CD4-positive, CD25-positive, alpha-beta regulatory T cell (primary cell): Measurements from ENCODE around the gene SLC25A38. TPM values are rescaled to one million over a fixed set of nuclear protein-coding genes. Genes with fewer than 3 reads are reported as not detected.
A peak's percentile ranks its signal among the peaks of the same experiment; 100 is the strongest.
"Not testable (repeated sequence)": the region's sequence is repeated elsewhere in the genome, so short reads cannot be mapped to it uniquely, and the experiment has no call there.

Source experiments
- ATAC-seq, 2 donors: fragments of 150-1000 bp; cut with Tn5 transposase; one replicate each; pipeline ENCODE4 v1.10.0; 2021; ENCODE audit warnings: low read depth in 2 of 2, moderate number of reproducible peaks in 2 of 2, moderate library complexity in 1 of 2
- DNase-seq, 3 donors: peaks; one replicate each; pipeline versions ENCODE4 v3.0.0 to v3.0.0-alpha.2; 2012 to 2022; ENCODE audit warnings: mixed read lengths in 1 of 3
- H3K27ac ChIP-seq: one replicate; pipeline ENCODE4 v1.7.0; 2013; ENCODE audit warnings: mild to moderate bottlenecking, low read length; ENCODE audit not compliant: insufficient read depth, poor library complexity, severe bottlenecking
- H3K27me3 ChIP-seq: one replicate; pipeline ENCODE4 v1.7.0; 2013; ENCODE audit warnings: low read length; ENCODE audit not compliant: control insufficient read depth, insufficient read depth
- H3K36me3 ChIP-seq: one replicate; pipeline ENCODE4 v1.7.0; 2013; ENCODE audit warnings: mild to moderate bottlenecking, low read length, moderate library complexity; ENCODE audit not compliant: control insufficient read depth, insufficient read depth
- H3K4me1 ChIP-seq: 2 replicates; pipeline ENCODE4 v1.7.0; 2013; ENCODE audit warnings: mild to moderate bottlenecking, low read length; ENCODE audit not compliant: insufficient read depth, control insufficient read depth, poor library complexity, severe bottlenecking
- H3K4me3 ChIP-seq: one replicate; pipeline ENCODE4 v1.7.0; 2013; ENCODE audit warnings: low read depth, mild to moderate bottlenecking, low read length, moderate library complexity
- H3K9me3 ChIP-seq, 2 experiments: 1 replicate in 1 of 2; 2 replicates in 1 of 2; pipeline ENCODE4 v1.7.0; 2013; ENCODE audit warnings: low read length in 2 of 2, mild to moderate bottlenecking in 1 of 2, moderate library complexity in 1 of 2; ENCODE audit not compliant: control insufficient read depth in 2 of 2
- H3K27ac Mint-ChIP-seq, 3 donors: one replicate each; pipeline ENCODE4 v1.8.0; 2020 to 2022; ENCODE audit warnings: mild to moderate bottlenecking in 3 of 3, mixed read lengths in 3 of 3, moderate library complexity in 2 of 3
- H3K27me3 Mint-ChIP-seq: one replicate; pipeline ENCODE4 v1.8.0; 2022; ENCODE audit warnings: mild to moderate bottlenecking, mixed read lengths
- H3K36me3 Mint-ChIP-seq: one replicate; pipeline ENCODE4 v1.8.0; 2020; ENCODE audit warnings: mixed read lengths
- H3K4me1 Mint-ChIP-seq, 4 donors: one replicate each; pipeline ENCODE4 v1.8.0; 2020 to 2022; ENCODE audit warnings: mixed read lengths in 4 of 4, mild to moderate bottlenecking in 1 of 4
- H3K4me3 Mint-ChIP-seq, 4 donors: one replicate each; pipeline ENCODE4 v1.8.0; 2020 to 2022; ENCODE audit warnings: mild to moderate bottlenecking in 4 of 4, mixed read lengths in 4 of 4, moderate library complexity in 3 of 4
- H3K9me3 Mint-ChIP-seq, 7 donors: one replicate each; pipeline ENCODE4 v1.8.0; 2020 to 2022; ENCODE audit warnings: mixed read lengths in 7 of 7, mild to moderate bottlenecking in 3 of 7, moderate library complexity in 2 of 7
- polyA plus RNA-seq, 4 donors: library from polyadenylated mRNA; unstranded; fragments of 300-500 nt; fragmentation: Illumina TruSeq; gene quantifications; one replicate each; pipeline ENCODE4 v1.2.3, GENCODE V29; 2021
- total RNA-seq: library from RNA; stranded (reverse); gene quantifications from one replicate; pipeline ENCODE4 v1.2.3, GENCODE V29; 2022

SLC25A38 gene
- total and polyA plus RNA-seq, 5 donors from 2014 or later: 52.2 to 70.1 (median 65.0) TPM

DNA sequence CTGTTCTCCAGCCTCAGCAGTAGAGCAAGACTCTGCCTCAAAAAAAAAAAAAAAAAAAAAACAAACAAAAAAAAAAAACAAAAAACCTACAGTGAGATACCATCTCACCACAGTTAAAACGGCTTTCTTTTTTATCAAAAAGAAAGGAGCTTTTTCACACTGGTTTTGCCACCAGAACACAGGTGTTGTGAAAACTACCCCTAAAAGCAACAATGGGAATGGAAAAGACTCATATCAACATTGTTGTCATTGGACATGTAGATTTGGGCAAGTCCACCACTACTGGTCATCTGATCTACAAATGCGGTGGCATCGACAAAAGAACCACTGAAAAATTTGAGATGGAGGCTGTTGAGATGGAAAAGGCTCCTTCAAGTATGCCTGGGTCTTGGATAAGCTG lies 24.8 kb upstream of the SLC25A38 start:
- H3K4me1 ChIP-seq: peaks cover 42% of the 10 kb centered on the region
- ATAC-seq (no peak), DNase-seq (peak in 2 of 3 donors; percentile 26 to 38)
- Mint-ChIP-seq H3K27ac (peak overlapping the region in 2 of 3 donors; percentile 26 to 53), H3K4me1 (peaks cover 27 to 60% (median 46%) of the 10 kb centered on the region in 4 donors), H3K27me3 (no peaks in the 10 kb centered on the region), H3K36me3 (no peaks in the 10 kb centered on the region), H3K9me3 (no peaks in the 10 kb centered on the region), H3K4me3 (peak overlapping the region in 2 of 4 donors; percentile 8 to 73)
- H3K36me3 ChIP-seq: no peaks in the 10 kb centered on the region
- H3K4me3 ChIP-seq: peak overlapping the region; percentile 33
- H3K27me3 ChIP-seq: no peaks in the 10 kb centered on the region
- no peaks in the 10 kb centered on the region for H3K9me3 ChIP-seq
- peak overlapping the region; percentile 33 for H3K27ac ChIP-seq

DNA sequence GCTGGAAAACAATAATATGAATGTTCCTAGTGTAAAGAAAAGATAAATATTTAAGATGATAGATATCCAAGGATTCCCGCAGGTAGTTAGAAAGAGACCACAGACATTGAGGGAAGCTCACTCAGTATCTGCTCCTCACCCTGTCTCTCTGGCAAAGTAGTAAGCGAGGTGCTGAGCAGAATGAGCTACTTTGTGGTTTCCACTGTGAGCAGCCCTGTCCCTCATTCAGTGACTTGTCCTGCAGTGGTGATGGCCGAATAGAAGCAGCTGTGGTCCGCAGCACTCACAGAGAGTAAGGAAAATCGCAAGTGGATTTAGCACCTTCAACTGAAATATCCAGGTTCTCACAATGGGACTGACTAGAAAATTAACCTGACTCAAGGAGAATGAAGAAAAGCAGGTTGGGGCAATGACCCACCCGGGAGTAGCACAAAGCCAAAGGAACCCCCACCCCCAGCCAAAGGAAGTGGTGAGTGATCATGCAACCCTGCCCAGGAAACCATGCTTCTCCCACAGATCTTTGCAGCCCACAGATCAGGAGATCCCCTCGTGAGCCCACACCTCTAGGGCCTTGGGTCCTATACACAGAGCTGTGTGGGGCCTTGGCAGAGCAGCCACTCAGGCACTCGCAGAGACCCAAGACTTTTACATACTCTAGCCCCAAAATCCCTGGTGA lies 21.8 kb upstream of the SLC25A38 start:
- Mint-ChIP-seq H3K36me3 (no peaks in the 10 kb centered on the region), H3K4me1 (peaks cover 39 to 75% (median 57%) of the 10 kb centered on the region in 4 donors), H3K9me3 (peaks cover 0 to 6% (median 0%) of the 10 kb centered on the region in 7 donors), H3K27me3 (no peaks in the 10 kb centered on the region), H3K4me3 (peak overlapping the region; percentile 1 to 81 (median 52)), H3K27ac (peak overlapping the region; percentile 53 to 96 (median 83))
- Histone ChIP-seq H3K4me1 (peaks cover 42% of the 10 kb centered on the region), H3K27me3 (no peaks in the 10 kb centered on the region), H3K36me3 (no peaks in the 10 kb centered on the region), H3K4me3 (peak overlapping the region; percentile 64), H3K9me3 (no peaks in the 10 kb centered on the region), H3K27ac (peak overlapping the region; percentile 66)
- ATAC-seq (peak; percentile 74 to 75), DNase-seq (peak; percentile 25 to 71 (median 48))

DNA sequence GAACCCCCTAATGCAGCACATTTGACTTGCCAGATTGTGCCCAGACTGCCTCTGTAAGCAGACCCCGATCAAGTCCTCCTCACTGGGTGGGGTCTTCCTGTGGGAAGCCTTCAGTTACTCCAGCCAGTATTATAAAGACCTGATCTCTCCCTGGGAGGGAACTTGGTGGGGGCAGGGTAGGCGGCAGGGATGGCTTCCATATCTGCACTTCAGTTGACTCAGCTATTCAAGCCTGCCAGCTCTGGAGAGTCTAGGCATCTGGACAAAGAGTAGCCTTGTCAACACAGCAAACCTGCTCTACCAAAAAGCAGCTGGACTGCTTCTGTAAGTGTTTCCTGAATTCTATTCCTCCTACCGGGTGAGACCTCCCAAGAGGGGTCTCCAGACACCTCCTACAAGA lies 21.0 kb upstream of the SLC25A38 start:
- H3K36me3 ChIP-seq: no peaks in the 10 kb centered on the region
- Mint-ChIP-seq H3K4me3 (peak overlapping the region in 2 of 4 donors; percentile 27 to 73), H3K27me3 (no peaks in the 10 kb centered on the region), H3K36me3 (no peaks in the 10 kb centered on the region), H3K9me3 (peaks cover 0 to 6% (median 0%) of the 10 kb centered on the region in 7 donors), H3K4me1 (peaks cover 36 to 72% (median 55%) of the 10 kb centered on the region in 4 donors), H3K27ac (peak overlapping the region; percentile 53 to 83 (median 57))
- no peak for DNase-seq
- peak overlapping the region; percentile 64 for H3K4me3 ChIP-seq
- peaks cover 42% of the 10 kb centered on the region for H3K4me1 ChIP-seq
- no peaks in the 10 kb centered on the region for H3K27me3 ChIP-seq
- H3K9me3 ChIP-seq: no peaks in the 10 kb centered on the region
- H3K27ac ChIP-seq: peak overlapping the region; percentile 66
- no peak for ATAC-seq

DNA sequence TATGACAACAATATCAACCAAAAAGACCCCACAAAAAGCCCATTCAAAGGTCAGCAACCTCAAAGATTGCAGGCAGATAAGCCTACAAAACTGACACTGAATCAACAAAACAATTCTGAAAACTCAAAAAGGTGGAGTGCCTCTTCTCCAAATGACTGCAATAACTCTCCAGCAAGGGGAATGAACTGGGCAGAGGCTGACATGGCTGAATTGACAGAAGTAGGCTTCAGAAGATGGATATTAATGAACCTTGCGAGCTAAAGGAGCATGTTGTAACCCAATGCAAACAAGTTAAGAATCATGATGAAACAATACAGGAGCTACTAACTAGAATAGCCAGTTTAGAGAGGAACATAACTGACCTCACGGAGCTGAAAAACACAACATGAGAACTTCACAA lies 20.4 kb upstream of the SLC25A38 start:
- no peaks in the 10 kb centered on the region for H3K36me3 ChIP-seq
- H3K4me3 Mint-ChIP-seq: peak overlapping the region in 2 of 4 donors; percentile 27 to 73
- H3K27ac ChIP-seq: no peak overlapping the region
- H3K9me3 Mint-ChIP-seq: peaks cover 0 to 6% (median 0%) of the 10 kb centered on the region in 7 donors
- H3K4me1 ChIP-seq: peaks cover 38% of the 10 kb centered on the region
- no peaks in the 10 kb centered on the region for H3K27me3 Mint-ChIP-seq
- no peak for DNase-seq
- H3K4me3 ChIP-seq: no peak overlapping the region
- no peaks in the 10 kb centered on the region for H3K9me3 ChIP-seq
- no peaks in the 10 kb centered on the region for H3K27me3 ChIP-seq
- no peak for ATAC-seq
- H3K4me1 Mint-ChIP-seq: peaks cover 30 to 66% (median 48%) of the 10 kb centered on the region in 4 donors
- no peaks in the 10 kb centered on the region for H3K36me3 Mint-ChIP-seq
- peak overlapping the region; percentile 15 to 83 (median 28) for H3K27ac Mint-ChIP-seq

DNA sequence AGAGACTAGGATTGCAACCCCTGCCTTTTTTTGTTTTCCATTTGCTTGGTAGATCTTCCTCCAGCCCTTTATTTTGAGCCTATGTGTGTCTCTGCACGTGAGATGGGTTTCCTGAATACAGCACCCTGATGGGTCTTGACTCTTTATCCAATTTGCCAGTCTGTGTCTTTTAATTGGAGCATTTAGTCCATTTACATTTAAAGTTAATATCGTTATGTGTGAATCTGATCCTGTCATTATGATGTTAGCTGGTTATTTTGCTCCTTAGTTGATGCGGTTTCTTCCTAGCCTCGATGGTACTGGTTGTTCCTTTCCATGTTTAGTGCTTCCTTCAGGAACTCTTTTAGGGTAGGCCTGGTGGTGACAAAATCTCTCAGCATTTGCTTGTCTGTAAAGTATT lies 12.7 kb upstream of the SLC25A38 start:
- not testable (repeated sequence) for H3K36me3 Mint-ChIP-seq, H3K27ac ChIP-seq, H3K36me3 ChIP-seq, H3K4me1 ChIP-seq, H3K4me3 Mint-ChIP-seq, H3K27me3 Mint-ChIP-seq, H3K27me3 ChIP-seq, H3K9me3 ChIP-seq, H3K9me3 Mint-ChIP-seq, ATAC-seq, H3K27ac Mint-ChIP-seq, DNase-seq, H3K4me3 ChIP-seq, H3K4me1 Mint-ChIP-seq

DNA sequence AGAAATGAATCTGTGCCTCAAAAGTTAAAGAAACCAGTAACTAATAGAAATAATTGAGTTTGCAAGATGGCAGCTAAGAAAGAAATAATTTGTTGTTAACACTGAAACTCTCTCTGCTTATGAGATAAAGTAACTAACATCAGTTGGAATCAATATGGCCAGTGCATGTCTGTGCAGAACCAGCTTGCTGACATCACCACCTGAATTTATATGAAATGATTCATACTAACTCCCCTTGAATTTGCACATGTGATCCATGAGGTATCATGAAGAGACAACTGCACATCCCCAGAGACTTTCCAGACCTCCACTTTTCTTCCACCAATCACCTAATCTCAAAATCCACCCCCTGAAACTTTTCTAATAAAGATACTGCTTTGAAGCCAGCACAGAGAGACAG lies 10.3 kb upstream of the SLC25A38 start:
- Histone ChIP-seq H3K4me1 (peaks cover under 1% of the 10 kb centered on the region), H3K9me3 (no peaks in the 10 kb centered on the region), H3K27ac (no peak overlapping the region), H3K36me3 (no peaks in the 10 kb centered on the region), H3K4me3 (no peak overlapping the region), H3K27me3 (no peaks in the 10 kb centered on the region)
- no peak overlapping the region for H3K4me3 Mint-ChIP-seq
- no peak overlapping the region for H3K27ac Mint-ChIP-seq
- DNase-seq (no peak), ATAC-seq (no peak)
- no peaks in the 10 kb centered on the region for H3K36me3 Mint-ChIP-seq
- H3K9me3 Mint-ChIP-seq: peaks cover 0 to 6% (median 0%) of the 10 kb centered on the region in 7 donors
- peaks cover 0 to 7% (median 3%) of the 10 kb centered on the region in 4 donors for H3K4me1 Mint-ChIP-seq
- H3K27me3 Mint-ChIP-seq: no peaks in the 10 kb centered on the region

DNA sequence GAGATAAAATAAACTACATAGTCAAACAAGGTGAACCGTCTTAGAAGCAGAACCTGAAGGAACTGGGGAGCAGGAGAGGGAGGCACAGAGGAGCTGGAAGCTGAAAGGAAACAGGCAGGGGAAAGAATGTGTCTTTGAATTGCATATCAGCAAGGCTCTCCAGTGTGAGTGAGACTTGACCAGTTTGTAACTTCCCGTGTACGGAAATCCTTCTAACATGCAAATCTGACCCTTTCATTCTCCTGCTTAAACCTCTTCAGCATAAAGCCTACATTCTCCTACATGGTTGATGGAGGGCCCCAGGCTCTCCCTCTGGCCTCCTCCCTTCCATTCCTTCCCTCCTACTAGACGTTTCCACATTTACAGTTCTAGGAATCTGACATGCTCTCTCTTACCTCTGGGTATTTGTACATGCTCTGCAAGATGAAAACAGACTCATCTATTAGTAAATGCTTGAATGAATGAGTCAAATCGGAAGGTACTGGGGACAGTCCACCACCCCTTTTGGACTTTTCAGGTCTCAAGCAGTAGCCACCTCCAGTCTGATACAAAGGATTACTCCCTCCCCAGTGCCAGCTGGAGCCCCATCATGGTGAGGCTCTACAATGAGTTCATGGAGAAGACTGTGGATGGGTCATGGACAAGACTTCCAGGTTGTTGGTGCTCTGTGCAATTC lies 6.1 kb upstream of the SLC25A38 start:
- peaks cover 4 to 14% (median 8%) of the 10 kb centered on the region in 4 donors for H3K4me1 Mint-ChIP-seq
- H3K36me3 ChIP-seq: no peaks in the 10 kb centered on the region
- peaks cover 5% of the 10 kb centered on the region for H3K36me3 Mint-ChIP-seq
- no peak for DNase-seq
- H3K4me1 ChIP-seq: peaks cover 4% of the 10 kb centered on the region
- no peak overlapping the region for H3K4me3 ChIP-seq
- H3K9me3 ChIP-seq: no peaks in the 10 kb centered on the region
- H3K27ac ChIP-seq: no peak overlapping the region
- H3K27ac Mint-ChIP-seq: peak overlapping the region in 1 of 3 donors; percentile 43
- no peak overlapping the region for H3K4me3 Mint-ChIP-seq
- no peak for ATAC-seq
- H3K9me3 Mint-ChIP-seq: no peaks in the 10 kb centered on the region
- H3K27me3 ChIP-seq: no peaks in the 10 kb centered on the region
- no peaks in the 10 kb centered on the region for H3K27me3 Mint-ChIP-seq
